ENCODE results near the gene STMN3.
"Not testable (repeated sequence)": the region's sequence is repeated elsewhere in the genome, so short reads cannot be mapped to it uniquely, and the experiment has no call there.

The STMN3 gene

GRCh38 chr20:63678667-63679465, 25.6 kb upstream of the STMN3 start:
- no peak for DNase-seq

- DNase-seq: no peak
Observed at GRCh38 chr20:63678071-63678470, 24.8 kb upstream of the STMN3 start.

GRCh38 chr20:63675681-63676368, 22.6 kb upstream of the STMN3 start:
- no peak for DNase-seq

- DNase-seq: no peak
Observed at GRCh38 chr20:63673951-63674350, 20.7 kb upstream of the STMN3 start.

GRCh38 chr20:63672666-63673065, 19.4 kb upstream of the STMN3 start:
- DNase-seq: no peak

GRCh38 chr20:63671695-63672094, 18.5 kb upstream of the STMN3 start:
- DNase-seq: not testable (repeated sequence)

GRCh38 chr20:63668351-63668750, 15.1 kb upstream of the STMN3 start:
- no peak for DNase-seq

GRCh38 chr20:63667858-63668257, 14.6 kb upstream of the STMN3 start:
- no peak for DNase-seq

GRCh38 chr20:63665708-63666107, 12.5 kb upstream of the STMN3 start:
- DNase-seq: no peak

GRCh38 chr20:63664861-63665594, 11.8 kb upstream of the STMN3 start:
- DNase-seq: peak in 3 of 14 donors; percentile 25 to 84 (median 27)

GRCh38 chr20:63664143-63664851, 11.1 kb upstream of the STMN3 start:
- no peak for DNase-seq

GRCh38 chr20:63663332-63664066, 10.3 kb upstream of the STMN3 start:
- no peak for DNase-seq

GRCh38 chr20:63662813-63663189, 9.6 kb upstream of the STMN3 start:
- no peak for DNase-seq

GRCh38 chr20:63661959-63662812, 9.0 kb upstream of the STMN3 start:
- DNase-seq: no peak

- no peak for DNase-seq
Observed at GRCh38 chr20:63661108-63661507, 7.9 kb upstream of the STMN3 start.

GRCh38 chr20:63660622-63661021, 7.4 kb upstream of the STMN3 start:
- DNase-seq: no peak

GRCh38 chr20:63660174-63660573, 7.0 kb upstream of the STMN3 start:
- DNase-seq: not testable (repeated sequence)

- no peak for DNase-seq
Observed at GRCh38 chr20:63659370-63659769, 6.1 kb upstream of the STMN3 start.

GRCh38 chr20:63658749-63659187, 5.5 kb upstream of the STMN3 start:
- peak in 1 of 14 donors; percentile 63 for DNase-seq

GRCh38 chr20:63657937-63658748, 4.9 kb upstream of the STMN3 start, which contains the start of gene RTEL1:
Gene RTEL1, plus strand, starts transcription at chr20:63658312. Its CDS starts 1,091 bp downstream, at chr20:63659403.
- DNase-seq: peak in 13 of 14 donors; percentile 84 to 99 (median 96)
